Measurements from ENCODE around the gene RNU11.

The RNU11 gene

DNA sequence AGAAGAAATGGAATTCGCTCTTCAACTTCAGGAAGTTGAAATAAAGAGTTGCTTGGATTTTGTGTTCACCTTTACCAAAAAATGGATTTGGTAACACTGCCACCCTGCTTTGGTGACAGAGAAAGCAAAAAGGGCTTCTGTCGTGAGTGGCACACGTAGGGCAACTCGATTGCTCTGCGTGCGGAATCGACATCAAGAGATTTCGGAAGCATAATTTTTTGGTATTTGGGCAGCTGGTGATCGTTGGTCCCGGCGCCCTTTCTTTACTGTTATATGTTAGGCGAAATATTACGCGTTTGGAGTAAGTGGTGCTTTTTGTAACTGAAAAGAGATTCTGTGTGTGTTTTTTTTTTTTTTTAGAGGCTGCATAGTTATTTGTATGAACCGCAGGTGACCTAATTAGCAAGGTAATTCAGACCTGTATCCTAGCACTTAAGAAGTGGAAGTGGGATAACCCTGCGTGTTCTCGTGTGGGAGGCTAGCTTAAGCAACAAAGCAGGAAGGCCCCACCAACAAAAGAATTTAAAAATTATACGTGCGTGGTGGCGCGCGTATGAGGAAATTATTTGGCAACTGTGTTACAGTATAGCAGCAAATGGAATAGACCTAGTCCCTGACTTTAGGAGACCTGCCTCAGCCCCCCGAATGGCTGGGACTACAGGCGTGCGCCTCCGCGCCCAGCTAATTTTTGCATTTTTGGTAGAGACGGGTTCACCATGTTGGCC, at the start of gene RNU11:
RNU11 (plus strand) TSS at position 127 of the 725 bp plus-strand sequence.
- peaks cover 7% of the 10 kb centered on the region for H3K4me1 ChIP-seq (ENCODE audit: insufficient read depth, low read length)

GRCh38 chr1:28601696-28602095, 46.7 kb upstream of the RNU11 start:
- no peaks in the 10 kb centered on the region for H3K9me3 ChIP-seq (ENCODE audit: low read length)
- H3K27me3 ChIP-seq (ENCODE audit: insufficient read depth, low read length), result no peaks in the 10 kb centered on the region
- H3K4me1 ChIP-seq (ENCODE audit: insufficient read depth, low read length), result no peaks in the 10 kb centered on the region
- H3K4me3 ChIP-seq (ENCODE audit: low read length), result no peak overlapping the region
- H3K36me3 ChIP-seq (ENCODE audit: insufficient read depth, low read length), result peaks cover 19% of the 10 kb centered on the region
- H2AFZ ChIP-seq (ENCODE audit: low read depth, low read length), result no peak overlapping the region

More for the DNA sequence above, at the start of gene RNU11:
- Histone ChIP-seq H2AFZ (ENCODE audit: low read depth, low read length) (peak within 1 kb of the TSS; percentile 21), H3K4me3 (ENCODE audit: low read length) (peak within 1 kb of the TSS; percentile 67), H3K36me3 (ENCODE audit: insufficient read depth, low read length) (no peaks in the 10 kb centered on the region), H3K27me3 (ENCODE audit: insufficient read depth, low read length) (no peaks in the 10 kb centered on the region), H3K9me3 (ENCODE audit: low read length) (no peaks in the 10 kb centered on the region)

DNA sequence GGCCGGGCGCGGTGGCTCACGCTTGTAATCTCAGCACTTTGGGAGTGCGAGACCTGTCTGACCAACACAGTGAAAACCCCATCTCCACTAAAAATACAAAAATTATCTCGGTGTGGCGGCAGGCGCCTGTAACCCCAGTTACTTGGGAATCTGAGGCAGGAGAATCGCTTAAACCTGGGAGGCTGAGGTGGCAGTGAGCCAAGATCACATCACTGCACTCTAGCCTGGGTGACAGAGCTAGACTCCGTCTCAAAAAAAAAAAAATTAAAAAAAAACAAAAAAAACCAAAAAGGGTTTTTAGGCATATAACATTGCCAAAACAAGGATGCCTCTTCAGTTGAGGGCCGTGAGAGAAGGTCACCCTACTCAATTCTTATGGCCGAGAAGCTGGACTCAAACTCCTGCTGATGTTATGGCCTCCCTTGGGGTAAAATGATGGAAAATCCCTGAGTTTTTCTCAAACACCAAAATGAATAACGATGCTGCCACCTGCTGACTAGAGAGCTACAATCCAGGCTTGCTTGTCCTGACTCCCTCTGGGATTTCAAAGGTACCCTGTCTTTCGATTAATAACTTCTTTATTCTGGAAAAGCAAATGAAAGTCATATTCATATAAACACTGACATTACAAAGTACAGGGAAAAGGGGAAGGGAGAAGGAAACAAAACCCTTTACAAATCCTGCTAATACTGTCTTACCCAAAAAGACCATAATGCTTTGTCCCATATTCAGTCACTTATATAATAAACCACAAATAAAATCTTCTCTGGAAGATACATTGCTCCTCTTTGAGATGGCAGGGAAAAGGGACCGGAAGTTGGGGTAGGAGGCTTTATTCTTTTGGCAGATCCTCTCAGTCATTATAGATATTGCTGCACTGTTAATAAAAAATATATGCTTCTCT, 45.6 kb upstream of the RNU11 start:
- Histone ChIP-seq H3K36me3 (ENCODE audit: insufficient read depth, low read length) (peaks cover 28% of the 10 kb centered on the region), H2AFZ (ENCODE audit: low read depth, low read length) (no peak overlapping the region), H3K4me1 (ENCODE audit: insufficient read depth, low read length) (no peaks in the 10 kb centered on the region), H3K27me3 (ENCODE audit: insufficient read depth, low read length) (no peaks in the 10 kb centered on the region), H3K4me3 (ENCODE audit: low read length) (no peak overlapping the region), H3K9me3 (ENCODE audit: low read length) (no peaks in the 10 kb centered on the region)

DNA sequence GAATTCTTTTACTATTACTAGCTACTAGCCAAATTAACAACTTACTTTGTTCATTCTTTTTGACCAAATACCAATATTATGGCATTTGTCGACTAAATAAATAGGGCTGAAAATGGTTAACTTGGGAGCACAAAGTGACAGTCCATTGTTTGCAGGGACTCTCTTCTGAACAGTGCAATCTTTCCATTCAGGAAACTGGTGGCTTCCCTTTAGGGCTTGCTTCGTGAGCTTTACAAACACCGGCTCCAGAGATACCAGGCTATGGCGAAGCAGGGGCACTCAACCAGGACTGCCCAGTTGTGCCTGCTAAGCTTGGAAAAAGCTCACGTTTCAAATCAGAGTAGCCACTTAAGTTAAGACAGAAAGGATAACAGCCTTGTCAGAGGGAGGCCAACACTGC, 44.0 kb upstream of the RNU11 start:
- Histone ChIP-seq H3K9me3 (ENCODE audit: low read length) (no peaks in the 10 kb centered on the region), H2AFZ (ENCODE audit: low read depth, low read length) (no peak overlapping the region), H3K27me3 (ENCODE audit: insufficient read depth, low read length) (no peaks in the 10 kb centered on the region), H3K36me3 (ENCODE audit: insufficient read depth, low read length) (peaks cover 28% of the 10 kb centered on the region), H3K4me3 (ENCODE audit: low read length) (no peak overlapping the region), H3K4me1 (ENCODE audit: insufficient read depth, low read length) (no peaks in the 10 kb centered on the region)

- no peak overlapping the region for H2AFZ ChIP-seq (ENCODE audit: low read depth, low read length)
- no peak overlapping the region for H3K4me3 ChIP-seq (ENCODE audit: low read length)
- peaks cover 28% of the 10 kb centered on the region for H3K36me3 ChIP-seq (ENCODE audit: insufficient read depth, low read length)
- no peaks in the 10 kb centered on the region for H3K9me3 ChIP-seq (ENCODE audit: low read length)
- H3K4me1 ChIP-seq (ENCODE audit: insufficient read depth, low read length), result no peaks in the 10 kb centered on the region
- H3K27me3 ChIP-seq (ENCODE audit: insufficient read depth, low read length), result no peaks in the 10 kb centered on the region
These were observed 43.4 kb upstream of the RNU11 start for GRCh38 chr1:28604962-28605361.

GRCh38 chr1:28606771-28607170, 41.6 kb upstream of the RNU11 start:
- Histone ChIP-seq H3K4me3 (ENCODE audit: low read length) (no peak overlapping the region), H3K27me3 (ENCODE audit: insufficient read depth, low read length) (no peaks in the 10 kb centered on the region), H3K9me3 (ENCODE audit: low read length) (no peaks in the 10 kb centered on the region), H3K36me3 (ENCODE audit: insufficient read depth, low read length) (peaks cover 39% of the 10 kb centered on the region), H3K4me1 (ENCODE audit: insufficient read depth, low read length) (no peaks in the 10 kb centered on the region), H2AFZ (ENCODE audit: low read depth, low read length) (no peak overlapping the region)

DNA sequence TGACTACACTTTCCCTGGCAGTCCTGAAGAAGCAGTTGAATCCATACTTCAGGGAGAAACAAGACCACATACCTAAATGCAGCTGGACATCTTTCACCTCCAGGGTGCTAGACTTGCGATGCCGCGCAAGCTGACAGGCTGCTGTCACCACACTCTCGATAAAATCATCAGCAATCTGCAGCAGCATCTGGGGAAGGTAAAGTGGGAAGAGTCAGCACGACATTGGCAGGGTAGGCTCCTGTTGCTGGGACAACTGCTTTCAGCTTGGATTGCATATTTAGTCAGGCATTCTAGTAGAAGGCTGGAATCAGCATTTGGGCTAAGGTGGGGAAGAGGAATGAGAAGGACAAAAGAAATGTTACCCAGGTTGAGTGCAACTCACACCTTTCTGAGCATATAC, 35.2 kb upstream of the RNU11 start:
- no peak overlapping the region for H3K4me3 ChIP-seq (ENCODE audit: low read length)
- no peaks in the 10 kb centered on the region for H3K9me3 ChIP-seq (ENCODE audit: low read length)
- H3K36me3 ChIP-seq (ENCODE audit: insufficient read depth, low read length), result peaks cover 39% of the 10 kb centered on the region
- no peak overlapping the region for H2AFZ ChIP-seq (ENCODE audit: low read depth, low read length)
- no peaks in the 10 kb centered on the region for H3K27me3 ChIP-seq (ENCODE audit: insufficient read depth, low read length)
- no peaks in the 10 kb centered on the region for H3K4me1 ChIP-seq (ENCODE audit: insufficient read depth, low read length)

- Histone ChIP-seq H3K4me1 (ENCODE audit: insufficient read depth, low read length) (no peaks in the 10 kb centered on the region), H2AFZ (ENCODE audit: low read depth, low read length) (no peak overlapping the region), H3K27me3 (ENCODE audit: insufficient read depth, low read length) (no peaks in the 10 kb centered on the region), H3K36me3 (ENCODE audit: insufficient read depth, low read length) (peaks cover 1% of the 10 kb centered on the region), H3K4me3 (ENCODE audit: low read length) (no peak overlapping the region), H3K9me3 (ENCODE audit: low read length) (no peaks in the 10 kb centered on the region)
These were observed 16.7 kb upstream of the RNU11 start for GRCh38 chr1:28631713-28632112.

GRCh38 chr1:28632560-28632959, 15.8 kb upstream of the RNU11 start:
- no peaks in the 10 kb centered on the region for H3K4me1 ChIP-seq (ENCODE audit: insufficient read depth, low read length)
- H3K27me3 ChIP-seq (ENCODE audit: insufficient read depth, low read length), result no peaks in the 10 kb centered on the region
- H3K36me3 ChIP-seq (ENCODE audit: insufficient read depth, low read length), result peaks cover 4% of the 10 kb centered on the region
- no peak overlapping the region for H3K4me3 ChIP-seq (ENCODE audit: low read length)
- no peaks in the 10 kb centered on the region for H3K9me3 ChIP-seq (ENCODE audit: low read length)
- no peak overlapping the region for H2AFZ ChIP-seq (ENCODE audit: low read depth, low read length)

DNA sequence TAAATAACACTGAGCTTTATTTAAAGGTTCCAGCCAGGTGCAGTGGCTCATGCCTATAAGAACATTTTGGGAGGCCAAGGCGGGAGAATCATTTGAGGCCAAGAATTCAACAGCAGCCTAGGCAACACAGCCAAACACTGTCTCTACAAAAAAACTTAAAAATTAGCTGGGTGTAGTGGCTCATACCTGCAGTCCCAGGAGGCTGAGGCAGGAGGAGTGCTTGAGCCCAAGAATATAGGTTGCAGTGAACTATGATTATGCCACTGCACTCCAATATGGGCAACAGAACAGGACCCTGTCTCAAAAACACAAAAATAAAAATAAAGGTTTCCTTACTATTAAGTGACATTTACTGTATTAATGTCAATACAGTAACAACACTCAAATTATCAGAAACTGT, 7.6 kb upstream of the RNU11 start:
- Histone ChIP-seq H3K9me3 (ENCODE audit: low read length) (no peaks in the 10 kb centered on the region), H3K4me3 (ENCODE audit: low read length) (no peak overlapping the region), H3K4me1 (ENCODE audit: insufficient read depth, low read length) (peaks cover 18% of the 10 kb centered on the region), H2AFZ (ENCODE audit: low read depth, low read length) (no peak overlapping the region), H3K36me3 (ENCODE audit: insufficient read depth, low read length) (peaks cover 4% of the 10 kb centered on the region), H3K27me3 (ENCODE audit: insufficient read depth, low read length) (no peaks in the 10 kb centered on the region)

DNA sequence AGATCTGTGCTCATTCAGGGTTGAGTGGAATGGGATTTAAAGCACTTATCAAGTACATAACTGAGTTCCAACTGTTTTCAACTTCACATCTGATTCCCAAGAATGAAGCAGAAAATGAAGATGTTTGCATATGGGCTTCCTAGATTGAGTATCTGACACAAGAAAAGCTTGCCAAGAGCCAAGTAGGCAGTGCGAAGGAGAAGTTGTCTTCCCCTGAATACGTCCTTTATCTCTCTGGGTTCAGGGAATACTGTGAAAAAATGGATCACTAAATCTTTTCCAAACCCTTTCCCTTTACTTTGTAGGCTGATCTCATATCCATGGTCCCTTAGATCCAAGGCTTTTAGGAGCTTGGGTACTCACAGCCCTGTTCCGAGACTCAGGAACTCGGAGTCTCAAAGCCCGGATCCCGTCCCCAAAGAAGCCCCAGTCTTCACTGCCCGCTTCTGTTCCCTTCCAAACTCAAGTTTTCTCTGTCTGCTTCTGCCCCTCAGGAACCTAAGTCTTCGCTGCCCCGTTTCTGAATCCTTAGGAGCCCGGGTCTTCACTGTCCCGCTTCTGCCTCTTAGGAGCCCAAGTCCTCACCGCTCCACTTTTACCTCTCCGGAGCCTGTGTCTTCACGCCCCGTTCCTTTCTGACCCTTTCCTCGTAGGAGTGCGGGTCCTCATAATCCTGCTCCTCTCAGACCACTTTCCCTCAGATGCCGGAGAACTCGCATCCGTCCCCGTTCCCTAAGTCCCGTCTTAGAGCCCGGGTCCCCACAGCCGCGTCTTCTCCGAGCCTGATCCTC, 6.1 kb upstream of the RNU11 start:
- H3K36me3 ChIP-seq (ENCODE audit: insufficient read depth, low read length), result no peaks in the 10 kb centered on the region

GRCh38 chr1:28642847-28643635, 5.4 kb upstream of the RNU11 start, which contains the start of gene TAF12:
Gene TAF12, minus strand, starts transcription at chr1:28643067. Its CDS starts 20,986 bp downstream, at chr1:28622081.
- Histone ChIP-seq H3K9me3 (ENCODE audit: low read length) (no peaks in the 10 kb centered on the region), H3K4me1 (ENCODE audit: insufficient read depth, low read length) (peaks cover 21% of the 10 kb centered on the region), H3K27me3 (ENCODE audit: insufficient read depth, low read length) (no peaks in the 10 kb centered on the region), H3K36me3 (ENCODE audit: insufficient read depth, low read length) (no peaks in the 10 kb centered on the region), H2AFZ (ENCODE audit: low read depth, low read length) (peak within 1 kb of the TSS; percentile 39), H3K4me3 (ENCODE audit: low read length) (peak within 1 kb of the TSS; percentile 67)

More for the DNA sequence above, 6.1 kb upstream of the RNU11 start:
- Histone ChIP-seq H3K9me3 (ENCODE audit: low read length) (no peaks in the 10 kb centered on the region), H3K27me3 (ENCODE audit: insufficient read depth, low read length) (no peaks in the 10 kb centered on the region), H3K4me3 (ENCODE audit: low read length) (peak overlapping the region; percentile 67), H2AFZ (ENCODE audit: low read depth, low read length) (peak overlapping the region; percentile 31), H3K4me1 (ENCODE audit: insufficient read depth, low read length) (peaks cover 18% of the 10 kb centered on the region)
